ENCODE data around the gene PXK.

DNA sequence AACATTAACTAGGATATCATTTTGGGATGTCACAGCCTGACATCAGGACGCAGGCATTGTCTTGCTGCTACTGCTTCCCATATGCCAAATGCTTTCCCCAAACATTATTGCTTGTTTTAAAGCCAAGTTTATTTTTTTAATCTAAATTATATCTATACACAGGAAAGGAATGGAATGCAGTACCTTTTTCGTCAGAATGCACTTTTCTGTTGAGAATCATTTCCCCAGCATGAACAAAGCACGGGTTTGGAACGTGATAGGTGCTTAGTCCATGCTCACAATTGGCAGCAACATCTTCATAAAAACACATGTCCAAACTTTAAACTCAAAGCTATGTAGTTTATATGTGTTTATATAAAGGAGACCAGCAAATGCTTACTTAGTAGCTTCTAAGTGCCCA, 26.1 kb downstream of the PXK start:
- TF ChIP-seq POLR2A (IDR thresholded peaks at IDR 0.05; ENCODE audit: low read length) = no peak
- TF ChIP-seq GATA1 (IDR thresholded peaks at IDR 0.05; ENCODE audit: low read depth, low read length) = no peak

All from erythroblast (primary cell).